ENCODE data around the gene SIKE1. TPM values are rescaled to one million over a fixed set of nuclear protein-coding genes. Genes with fewer than 3 reads are reported as not detected.

SIKE1 gene
- total RNA-seq, 1 experiment from 2014 or later = 68.3 TPM

DNA sequence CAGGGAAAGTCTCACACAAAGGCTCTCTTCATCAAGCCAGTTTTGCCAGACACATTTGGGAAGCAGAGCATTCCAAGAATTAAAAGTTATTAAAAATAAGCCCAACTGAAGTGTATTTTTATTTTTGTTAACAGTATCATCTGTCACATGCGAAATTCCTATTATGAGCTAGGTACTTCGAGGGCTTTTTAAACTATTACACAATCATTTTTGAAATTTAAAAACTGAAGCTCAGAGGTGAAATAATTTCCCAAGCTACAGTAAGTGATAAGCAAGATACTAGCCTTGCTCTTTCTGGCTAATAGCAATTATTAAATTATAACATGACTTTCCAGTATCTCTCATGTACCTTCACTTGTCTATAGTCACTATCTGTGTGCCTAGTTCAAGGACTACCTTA is 51.9 kb downstream of the SIKE1 start:
- BruUV-seq (replicated peaks) = no TSS peak
- Histone ChIP-seq H3K4me3 (ENCODE audit: low read depth, low read length, poor library complexity, severe bottlenecking) (no peak overlapping the region), H3K36me3 (ENCODE audit: insufficient read depth, low read length, poor library complexity, severe bottlenecking) (peaks cover 98% of the 10 kb centered on the region), H3K9me3 (ENCODE audit: low read depth, low read length, poor library complexity, severe bottlenecking) (no peaks in the 10 kb centered on the region), H3K4me1 (ENCODE audit: insufficient read depth, low read length, poor library complexity, severe bottlenecking) (no peaks in the 10 kb centered on the region), H3K27ac (ENCODE audit: low read depth, low read length, poor library complexity, severe bottlenecking) (no peak overlapping the region), H3K27me3 (replicated peaks; ENCODE audit: insufficient read depth, low read depth, low read length, poor library complexity) (no peaks in the 10 kb centered on the region)
- DNase-seq (ENCODE audit: low spot score) = no peak
- ChIA-PET POLR2A (ENCODE audit: low non-redundant PET) (no interaction called here), CTCF (no interaction called here)
- intact Hi-C loops (cut with micrococcal nuclease; ENCODE audit: unreplicated experiment) = no loop called here
- TF ChIP-seq, protein P1, sequence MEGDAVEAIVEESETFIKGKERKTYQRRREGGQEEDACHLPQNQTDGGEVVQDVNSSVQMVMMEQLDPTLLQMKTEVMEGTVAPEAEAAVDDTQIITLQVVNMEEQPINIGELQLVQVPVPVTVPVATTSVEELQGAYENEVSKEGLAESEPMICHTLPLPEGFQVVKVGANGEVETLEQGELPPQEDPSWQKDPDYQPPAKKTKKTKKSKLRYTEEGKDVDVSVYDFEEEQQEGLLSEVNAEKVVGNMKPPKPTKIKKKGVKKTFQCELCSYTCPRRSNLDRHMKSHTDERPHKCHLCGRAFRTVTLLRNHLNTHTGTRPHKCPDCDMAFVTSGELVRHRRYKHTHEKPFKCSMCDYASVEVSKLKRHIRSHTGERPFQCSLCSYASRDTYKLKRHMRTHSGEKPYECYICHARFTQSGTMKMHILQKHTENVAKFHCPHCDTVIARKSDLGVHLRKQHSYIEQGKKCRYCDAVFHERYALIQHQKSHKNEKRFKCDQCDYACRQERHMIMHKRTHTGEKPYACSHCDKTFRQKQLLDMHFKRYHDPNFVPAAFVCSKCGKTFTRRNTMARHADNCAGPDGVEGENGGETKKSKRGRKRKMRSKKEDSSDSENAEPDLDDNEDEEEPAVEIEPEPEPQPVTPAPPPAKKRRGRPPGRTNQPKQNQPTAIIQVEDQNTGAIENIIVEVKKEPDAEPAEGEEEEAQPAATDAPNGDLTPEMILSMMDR (conservative IDR thresholded peaks at IDR 0.05; ENCODE audit: low read depth, low read length) = no peak
- TF ChIP-seq EZH2 (IDR thresholded peaks at IDR 0.05; ENCODE audit: borderline replicate concordance, low read depth, low read length, poor library complexity, severe bottlenecking) = no peak

DNA sequence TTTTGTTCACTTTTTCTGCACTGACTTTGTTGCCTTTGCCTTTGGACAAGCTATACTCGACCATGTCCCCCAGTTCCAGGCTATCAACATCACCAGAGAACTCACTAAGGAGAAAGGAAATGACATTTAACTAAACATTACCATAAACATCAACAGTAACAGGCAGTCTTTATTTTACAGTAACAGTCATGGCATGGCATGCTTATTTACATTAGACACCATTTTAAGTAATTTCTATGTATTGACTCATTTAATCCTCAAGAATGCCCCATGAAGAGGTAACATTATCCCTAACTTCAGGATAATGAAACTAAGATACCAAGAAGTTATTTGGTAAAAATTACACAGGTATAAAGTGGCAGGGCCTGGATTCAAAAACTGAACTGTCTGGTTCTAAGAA is 55.3 kb downstream of the SIKE1 start:
- POLR2A ChIA-PET (ENCODE audit: low non-redundant PET) = no interaction called here
- Histone ChIP-seq H3K9me3 (ENCODE audit: low read depth, low read length, poor library complexity, severe bottlenecking) (no peaks in the 10 kb centered on the region), H3K27me3 (replicated peaks; ENCODE audit: insufficient read depth, low read depth, low read length, poor library complexity) (no peaks in the 10 kb centered on the region), H3K4me1 (ENCODE audit: insufficient read depth, low read length, poor library complexity, severe bottlenecking) (no peaks in the 10 kb centered on the region), H3K36me3 (ENCODE audit: insufficient read depth, low read length, poor library complexity, severe bottlenecking) (peaks cover 98% of the 10 kb centered on the region), H3K27ac (ENCODE audit: low read depth, low read length, poor library complexity, severe bottlenecking) (no peak overlapping the region), H3K4me3 (ENCODE audit: low read depth, low read length, poor library complexity, severe bottlenecking) (no peak overlapping the region)
- intact Hi-C loops (cut with micrococcal nuclease; ENCODE audit: unreplicated experiment) = no loop called here
- DNase-seq (ENCODE audit: low spot score) = no peak
- BruUV-seq (replicated peaks) = no TSS peak
- no peak for TF ChIP-seq EZH2 (IDR thresholded peaks at IDR 0.05; ENCODE audit: borderline replicate concordance, low read depth, low read length, poor library complexity, severe bottlenecking)
- TF ChIP-seq, protein P1 (conservative IDR thresholded peaks at IDR 0.05; ENCODE audit: low read depth, low read length) = no peak
- CTCF ChIA-PET = no interaction called here

DNA sequence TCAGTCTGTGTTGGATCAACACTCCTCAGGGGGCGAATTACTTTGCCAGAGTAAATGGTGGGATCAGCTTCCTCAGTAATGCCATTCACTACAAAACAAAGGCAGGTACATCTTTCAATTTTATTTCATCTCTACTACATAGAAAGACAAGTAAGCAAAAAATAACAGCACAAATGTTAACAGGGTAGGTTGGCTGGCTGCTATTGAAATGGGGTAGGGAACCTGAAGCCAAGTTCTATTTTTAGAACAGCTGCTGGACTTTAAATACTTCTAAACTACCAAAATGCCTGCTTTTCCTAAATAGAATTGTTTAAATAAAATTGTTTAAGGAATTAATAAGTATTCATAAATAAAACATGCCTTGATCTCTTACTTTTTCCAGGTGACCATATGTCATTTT is 56.6 kb downstream of the SIKE1 start:
- no TSS peak for BruUV-seq (replicated peaks)
- H3K27me3 ChIP-seq (replicated peaks; ENCODE audit: insufficient read depth, low read depth, low read length, poor library complexity) = no peaks in the 10 kb centered on the region
- no peak overlapping the region for H3K27ac ChIP-seq (ENCODE audit: low read depth, low read length, poor library complexity, severe bottlenecking)
- TF ChIP-seq, protein P1 (conservative IDR thresholded peaks at IDR 0.05; ENCODE audit: low read depth, low read length) = no peak
- TF ChIP-seq EZH2 (IDR thresholded peaks at IDR 0.05; ENCODE audit: borderline replicate concordance, low read depth, low read length, poor library complexity, severe bottlenecking) = no peak
- H3K36me3 ChIP-seq (ENCODE audit: insufficient read depth, low read length, poor library complexity, severe bottlenecking) = peaks cover 100% of the 10 kb centered on the region
- H3K4me3 ChIP-seq (ENCODE audit: low read depth, low read length, poor library complexity, severe bottlenecking) = no peak overlapping the region
- ChIA-PET CTCF (no interaction called here), POLR2A (ENCODE audit: low non-redundant PET) (no interaction called here)
- no peaks in the 10 kb centered on the region for H3K9me3 ChIP-seq (ENCODE audit: low read depth, low read length, poor library complexity, severe bottlenecking)
- intact Hi-C loops (cut with micrococcal nuclease; ENCODE audit: unreplicated experiment) = no loop called here
- DNase-seq (ENCODE audit: low spot score) = no peak
- H3K4me1 ChIP-seq (ENCODE audit: insufficient read depth, low read length, poor library complexity, severe bottlenecking) = no peaks in the 10 kb centered on the region

All from A673 (cell line).